Esophagus (tissue), 2 donors: ENCODE results near the gene HRH1. TPM values are rescaled to one million over a fixed set of nuclear protein-coding genes. Genes with fewer than 3 reads are reported as not detected.
"Not testable (repeated sequence)": the region's sequence is repeated elsewhere in the genome, so short reads cannot be mapped to it uniquely, and the experiment has no call there.

Source experiments
- H3K27ac ChIP-seq, 2 donors: one replicate each; pipeline ENCODE4 v1.5.1; 2013; ENCODE audit warnings: low read depth in 2 of 2, mild to moderate bottlenecking in 2 of 2, inconsistent platforms in 1 of 2, low read length in 1 of 2, moderate library complexity in 1 of 2
- H3K27me3 ChIP-seq, 2 donors: one replicate each; pipeline ENCODE4 v1.6.1; 2013; ENCODE audit warnings: low read length in 2 of 2, control low read depth in 1 of 2, mild to moderate bottlenecking in 1 of 2; ENCODE audit not compliant: insufficient read depth in 2 of 2, control insufficient read depth in 1 of 2
- H3K36me3 ChIP-seq, 2 donors: one replicate each; pipeline ENCODE4 v1.6.1; 2013; ENCODE audit warnings: low read length in 1 of 2; ENCODE audit not compliant: control insufficient read depth in 2 of 2, insufficient read depth in 2 of 2
- H3K4me1 ChIP-seq, 2 donors: one replicate each; pipeline ENCODE4 v1.6.1; 2013; ENCODE audit warnings: low read length in 1 of 2; ENCODE audit not compliant: control insufficient read depth in 2 of 2, insufficient read depth in 2 of 2
- H3K4me3 ChIP-seq, 2 donors: one replicate each; pipeline ENCODE4 v1.5.1; 2013; ENCODE audit warnings: low read length in 2 of 2, mild to moderate bottlenecking in 2 of 2, low read depth in 1 of 2, moderate library complexity in 1 of 2
- H3K9me3 ChIP-seq, 2 donors: one replicate each; pipeline ENCODE4 v1.6.1; 2013; ENCODE audit warnings: mild to moderate bottlenecking in 2 of 2, low read depth in 1 of 2, low read length in 1 of 2, moderate library complexity in 1 of 2; ENCODE audit not compliant: control insufficient read depth in 2 of 2, insufficient read depth in 1 of 2
- WGBS, 2 donors: extraction: QIAGEN DNeasy Blood & Tissue Kit; methylation state at CpG; one replicate each; pipeline ENCODE4 v1.1.7; 2013; 5-methylcytosine and 5-hydroxymethylcytosine counted together
- polyA plus RNA-seq, 2 donors: library from polyadenylated mRNA; stranded (reverse); fragments of 200-250 nt; gene quantifications; one replicate each; pipeline ENCODE4 v1.2.3, GENCODE V29; 2013
- donor health status: healthy with polysubstance abuse.
- donor health status: Bipolar disorder and iron deficiency.

HRH1 gene
- polyA plus RNA-seq = 1 to 10 TPM; 1.2 to 2.2 TPM

GRCh38 chr3:11154036-11154952 is at the start of gene HRH1:
Gene HRH1, plus strand, starts transcription at chr3:11154493. Its CDS starts 104,545 bp downstream, at chr3:11259038.
- Histone ChIP-seq H3K36me3 (no peaks in the 10 kb centered on the region), H3K4me1 (no peaks in the 10 kb centered on the region), H3K4me3 (peak within 1 kb of the TSS; percentile 50 to 51), H3K27ac (peak within 1 kb of the TSS in 1 of 2 donors; percentile 69), H3K9me3 (no peaks in the 10 kb centered on the region), H3K27me3 (no peaks in the 10 kb centered on the region)
- WGBS, 2 donors = 1% methylated on average over 59 to 98 of the region's 98 CpGs

GRCh38 chr3:11113316-11113715 is 41.0 kb upstream of the HRH1 start:
- not testable (repeated sequence) for H3K27me3 ChIP-seq, H3K4me1 ChIP-seq, H3K27ac ChIP-seq, H3K36me3 ChIP-seq, H3K4me3 ChIP-seq, H3K9me3 ChIP-seq
- WGBS, 2 donors = 86 to 88% methylated on average over 1 of the region's 2 CpGs

DNA sequence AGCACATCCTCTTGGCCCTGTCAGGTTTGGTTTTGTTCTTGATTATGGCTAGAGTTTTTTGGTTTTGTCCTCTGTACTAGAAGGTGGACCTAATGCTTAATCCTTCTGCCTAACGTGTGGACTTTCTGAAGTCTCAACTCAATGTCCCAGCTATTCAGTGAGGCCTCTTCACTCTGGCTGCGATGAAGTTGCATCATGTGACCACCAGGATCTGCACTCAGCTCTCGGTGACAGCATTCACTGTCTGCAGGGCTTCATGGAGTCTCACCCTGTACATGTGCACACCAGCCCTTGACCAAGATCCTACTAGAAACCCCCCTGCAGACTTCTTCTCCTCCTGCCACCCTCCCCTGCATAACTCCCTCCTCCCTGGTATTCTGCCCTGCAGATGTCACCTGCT is 38.7 kb upstream of the HRH1 start:
- H3K27me3 ChIP-seq = no peaks in the 10 kb centered on the region
- no peak overlapping the region for H3K4me3 ChIP-seq
- 82 to 85% methylated on average over 3 of the region's 3 CpGs for whole genome bisulfite sequencing, 2 donors
- H3K4me1 ChIP-seq = no peaks in the 10 kb centered on the region
- no peak overlapping the region for H3K27ac ChIP-seq
- no peaks in the 10 kb centered on the region for H3K36me3 ChIP-seq
- H3K9me3 ChIP-seq = no peaks in the 10 kb centered on the region

DNA sequence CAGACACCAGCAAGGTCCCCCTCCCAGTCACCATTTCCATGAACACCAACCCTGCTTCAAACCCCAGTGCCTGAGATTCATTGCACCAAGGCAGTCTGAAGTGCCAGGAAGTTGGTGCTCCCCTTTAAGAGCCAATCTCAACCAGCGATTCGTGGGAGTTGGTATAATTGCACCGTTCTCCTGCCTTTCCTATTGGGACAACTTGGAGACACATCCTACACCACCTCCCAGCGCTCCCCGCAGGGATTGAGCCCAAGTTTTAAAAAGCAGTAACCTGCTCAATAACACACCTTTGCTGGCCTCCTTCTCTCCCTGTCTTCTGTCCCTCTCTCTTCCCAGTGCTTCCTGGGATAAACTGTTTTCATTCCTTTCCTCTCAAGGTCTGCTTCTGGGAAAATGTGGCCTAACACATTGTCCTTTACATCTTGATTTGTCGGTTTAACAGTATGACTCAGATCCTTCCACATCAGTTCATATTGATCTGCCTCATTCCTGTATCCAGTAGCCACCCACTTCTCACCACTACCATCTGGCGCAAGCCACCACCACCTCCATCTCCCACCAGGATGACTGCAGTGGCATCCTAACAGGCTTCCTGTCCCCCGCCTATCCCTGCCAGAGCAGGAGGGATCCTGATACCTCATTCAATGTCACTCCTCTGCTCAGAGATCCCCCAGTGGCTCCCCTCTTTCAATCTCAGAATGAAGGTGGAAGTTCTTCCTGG is 37.8 kb upstream of the HRH1 start:
- H3K9me3 ChIP-seq = no peaks in the 10 kb centered on the region
- no peaks in the 10 kb centered on the region for H3K27me3 ChIP-seq
- H3K27ac ChIP-seq = no peak overlapping the region
- 84 to 89% methylated on average over 8 of the region's 8 CpGs for WGBS, 2 donors
- no peak overlapping the region for H3K4me3 ChIP-seq
- H3K36me3 ChIP-seq = no peaks in the 10 kb centered on the region
- H3K4me1 ChIP-seq = no peaks in the 10 kb centered on the region

GRCh38 chr3:11117591-11117990 is 36.7 kb upstream of the HRH1 start:
- H3K4me3 ChIP-seq = no peak overlapping the region
- H3K4me1 ChIP-seq = no peaks in the 10 kb centered on the region
- no peaks in the 10 kb centered on the region for H3K27me3 ChIP-seq
- H3K36me3 ChIP-seq = no peaks in the 10 kb centered on the region
- no peaks in the 10 kb centered on the region for H3K9me3 ChIP-seq
- 79 to 88% methylated on average over 10 of the region's 10 CpGs for WGBS, 2 donors
- H3K27ac ChIP-seq = no peak overlapping the region

GRCh38 chr3:11118181-11118682 is 36.1 kb upstream of the HRH1 start:
- Histone ChIP-seq H3K36me3 (no peaks in the 10 kb centered on the region), H3K27ac (no peak overlapping the region), H3K9me3 (peaks cover 0 to 2% of the 10 kb centered on the region in 2 donors), H3K4me3 (no peak overlapping the region), H3K27me3 (no peaks in the 10 kb centered on the region), H3K4me1 (no peaks in the 10 kb centered on the region)
- 56 to 65% methylated on average over 8 of the region's 8 CpGs for WGBS, 2 donors

DNA sequence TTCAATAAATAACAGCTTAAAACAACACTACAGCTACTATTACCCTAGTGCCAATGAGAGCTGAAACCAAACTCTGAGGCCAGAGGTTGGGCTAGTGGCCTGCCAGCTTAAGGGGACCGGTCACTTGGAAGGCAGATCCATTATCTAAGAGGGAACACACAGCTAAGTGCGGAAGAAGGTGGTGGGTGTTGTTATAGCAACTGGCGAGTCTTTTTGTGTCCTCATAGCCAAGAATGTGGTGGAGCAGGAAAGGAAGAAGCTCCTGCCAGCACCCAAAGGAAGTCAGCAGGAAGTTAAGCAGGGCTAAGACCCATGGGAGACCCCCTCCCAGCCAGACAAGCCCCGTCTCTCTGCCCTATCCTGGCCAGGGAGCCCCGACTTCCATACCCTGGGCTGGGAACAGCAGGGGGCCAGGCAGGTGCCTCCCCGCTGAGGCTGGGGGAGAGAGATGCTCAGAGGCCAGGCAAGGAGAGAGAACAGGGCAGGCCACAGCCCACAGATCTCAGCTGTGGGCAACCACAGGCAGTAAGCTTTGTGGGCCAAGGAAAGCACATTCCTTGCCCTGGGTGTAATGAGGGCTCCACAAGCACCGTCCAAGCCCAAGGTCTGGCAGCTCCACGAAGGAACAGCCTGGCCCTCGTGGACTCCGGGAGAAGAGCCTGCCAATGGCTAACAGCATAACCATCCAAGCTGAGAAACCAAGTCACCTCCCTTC is 34.0 kb upstream of the HRH1 start:
- Histone ChIP-seq H3K27me3 (no peaks in the 10 kb centered on the region), H3K27ac (no peak overlapping the region), H3K4me3 (no peak overlapping the region), H3K36me3 (no peaks in the 10 kb centered on the region), H3K9me3 (peaks cover 0 to 4% of the 10 kb centered on the region in 2 donors), H3K4me1 (no peaks in the 10 kb centered on the region)
- WGBS, 2 donors = 68 to 70% methylated on average over 10 of the region's 10 CpGs

DNA sequence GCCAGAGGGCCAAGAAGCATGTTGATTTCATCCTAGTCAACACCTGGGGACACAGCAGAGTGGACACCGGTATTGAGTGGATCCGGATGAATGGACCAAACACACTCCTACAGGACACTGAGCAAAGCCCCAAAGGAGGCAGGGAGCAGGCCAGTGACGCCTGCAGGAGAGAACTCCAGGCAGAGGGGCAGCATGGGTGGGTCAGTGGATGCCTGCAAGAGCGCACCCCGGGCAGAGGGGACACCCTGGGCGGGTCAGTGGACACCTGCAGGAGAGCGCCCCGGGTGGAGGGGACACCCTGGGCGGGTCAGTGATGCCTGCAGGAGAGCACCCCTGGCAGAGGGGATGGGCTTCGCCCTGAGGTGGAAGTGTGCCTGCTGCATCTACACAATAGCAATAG is 27.6 kb upstream of the HRH1 start:
- Histone ChIP-seq H3K4me3 (no peak overlapping the region), H3K27me3 (no peaks in the 10 kb centered on the region), H3K27ac (no peak overlapping the region), H3K36me3 (no peaks in the 10 kb centered on the region), H3K9me3 (peaks cover 0 to 7% of the 10 kb centered on the region in 2 donors), H3K4me1 (no peaks in the 10 kb centered on the region)
- WGBS, 2 donors = 92 to 95% methylated on average over 10 of the region's 10 CpGs
